Measurements from ENCODE around the gene SFT2D3.
A peak's percentile ranks its signal among the peaks of the same experiment; 100 is the strongest.

The SFT2D3 gene

DNA sequence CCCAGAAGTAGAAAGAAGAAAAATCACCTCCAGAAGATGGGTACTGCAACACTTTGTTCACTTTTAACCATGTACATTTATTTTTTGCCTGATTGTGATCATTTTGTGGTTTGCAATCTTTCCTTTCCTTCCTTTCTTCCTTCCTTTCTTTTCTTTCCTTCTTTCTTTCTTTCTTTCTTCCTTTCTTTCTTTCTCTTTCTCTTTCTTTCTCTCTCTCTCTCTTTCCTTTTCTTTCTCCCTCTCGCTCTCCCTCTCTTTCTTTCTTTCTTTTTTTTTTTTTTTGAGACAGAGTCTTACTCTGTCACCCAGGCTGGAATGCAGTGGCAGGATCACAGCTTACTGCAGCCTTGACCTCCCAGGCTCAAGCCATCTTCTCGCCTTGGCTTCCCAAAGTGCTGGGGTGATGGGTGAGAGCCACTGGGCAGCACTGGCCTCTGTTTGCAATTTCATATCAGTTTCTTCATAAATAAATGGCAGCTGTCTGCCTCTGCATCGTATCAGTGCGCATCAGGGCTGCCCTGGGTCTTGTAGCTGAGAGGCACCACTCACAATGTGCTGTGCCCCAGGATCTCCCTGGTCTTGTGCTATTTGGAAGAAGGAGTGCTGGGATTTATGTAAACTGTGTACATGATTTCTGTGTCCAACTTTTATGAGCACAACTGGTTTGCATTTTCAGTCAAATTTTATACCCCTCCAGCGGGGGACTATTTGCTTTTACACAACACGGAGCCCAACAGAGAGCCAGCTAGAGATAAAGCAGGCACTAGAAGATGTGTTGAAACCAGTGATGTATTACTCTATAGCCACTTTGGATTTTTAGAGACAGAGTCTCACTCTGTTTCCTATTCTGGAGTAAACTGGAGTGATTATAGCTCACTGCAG is 19.1 kb upstream of the SFT2D3 start:
- peak; percentile 12; the same call in 1 of the 2 replicates for TF ChIP-seq GATA2 (IDR thresholded peaks at IDR 0.05; ENCODE audit: low read depth, low read length)
- no peak for TF ChIP-seq GATA3 (IDR thresholded peaks at IDR 0.05; ENCODE audit: low read depth, low read length)

DNA sequence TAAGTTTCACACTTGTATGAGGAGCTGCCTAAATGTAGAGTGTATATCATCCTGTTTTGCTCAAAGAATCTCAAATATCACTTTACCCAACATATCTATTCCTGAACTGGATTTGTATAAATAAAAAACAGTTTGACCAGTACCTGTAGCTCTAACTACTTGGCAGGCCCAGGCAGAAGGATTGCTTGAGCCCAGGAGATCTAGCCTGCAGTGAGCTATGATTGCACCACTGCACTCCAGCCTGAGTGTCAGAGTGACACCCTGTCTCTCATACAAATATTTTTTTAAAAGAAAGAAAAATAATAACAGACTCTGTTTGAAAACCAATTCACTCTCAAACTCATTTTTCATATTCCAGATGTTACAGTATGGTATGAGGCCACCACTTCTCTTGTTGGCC is 18.2 kb upstream of the SFT2D3 start:
- TF ChIP-seq GATA2 (IDR thresholded peaks at IDR 0.05; ENCODE audit: low read depth, low read length) (no peak), GATA3 (IDR thresholded peaks at IDR 0.05; ENCODE audit: low read depth, low read length) (no peak)

DNA sequence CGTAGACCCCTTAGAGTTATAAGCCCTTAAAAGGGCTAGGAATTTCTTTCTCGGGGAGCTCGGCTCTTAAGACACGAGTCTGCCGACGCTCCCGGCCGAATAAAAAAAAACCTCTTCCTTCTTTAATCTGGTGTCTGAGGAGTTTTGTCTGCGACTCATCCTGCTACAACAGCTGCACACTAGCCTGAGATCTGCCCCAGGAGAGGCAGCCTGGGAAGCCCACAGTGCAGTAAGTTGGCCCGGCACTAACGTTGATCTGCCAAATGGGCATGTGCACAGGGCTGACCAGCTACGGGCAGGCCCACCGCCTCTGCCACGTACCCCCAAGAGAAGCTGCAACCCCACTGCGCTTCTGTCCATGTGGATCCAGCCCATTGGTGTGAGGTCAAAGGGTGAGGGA is 17.5 kb upstream of the SFT2D3 start:
- TF ChIP-seq GATA3 (IDR thresholded peaks at IDR 0.05; ENCODE audit: low read depth, low read length) (no peak), GATA2 (IDR thresholded peaks at IDR 0.05; ENCODE audit: low read depth, low read length) (no peak)

DNA sequence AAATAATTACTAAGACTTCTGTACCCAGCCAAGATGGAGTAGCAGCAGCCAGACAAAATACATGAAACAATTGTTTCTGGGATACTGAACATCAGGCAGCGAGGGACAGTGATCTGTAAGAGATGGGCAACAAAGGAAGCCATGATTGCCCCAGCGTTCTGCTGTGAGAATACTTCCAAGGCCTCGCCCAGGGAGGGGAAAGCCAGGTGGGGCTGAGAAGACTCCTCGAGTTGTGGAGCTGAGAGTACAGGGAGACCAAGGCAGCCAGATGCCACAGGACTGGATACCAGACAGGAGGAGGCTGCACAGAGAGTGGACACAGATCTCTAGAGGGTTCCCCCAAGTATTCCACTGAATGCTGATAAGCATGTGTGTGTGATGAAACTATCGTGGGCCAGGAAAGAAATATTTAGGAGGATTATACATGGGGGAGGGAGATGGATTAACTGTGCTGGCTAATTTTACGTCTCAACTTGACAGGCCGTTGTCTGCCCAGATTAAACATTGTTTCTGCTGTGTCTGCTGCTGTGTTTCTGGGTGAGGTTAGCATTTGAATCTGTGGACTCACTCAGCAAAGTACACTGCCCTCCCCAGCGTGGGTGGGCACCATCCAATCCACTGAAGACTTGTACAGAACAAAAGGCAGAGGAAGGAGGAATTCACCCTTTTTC is 15.8 kb upstream of the SFT2D3 start:
- TF ChIP-seq GATA3 (IDR thresholded peaks at IDR 0.05; ENCODE audit: low read depth, low read length) = no peak

DNA sequence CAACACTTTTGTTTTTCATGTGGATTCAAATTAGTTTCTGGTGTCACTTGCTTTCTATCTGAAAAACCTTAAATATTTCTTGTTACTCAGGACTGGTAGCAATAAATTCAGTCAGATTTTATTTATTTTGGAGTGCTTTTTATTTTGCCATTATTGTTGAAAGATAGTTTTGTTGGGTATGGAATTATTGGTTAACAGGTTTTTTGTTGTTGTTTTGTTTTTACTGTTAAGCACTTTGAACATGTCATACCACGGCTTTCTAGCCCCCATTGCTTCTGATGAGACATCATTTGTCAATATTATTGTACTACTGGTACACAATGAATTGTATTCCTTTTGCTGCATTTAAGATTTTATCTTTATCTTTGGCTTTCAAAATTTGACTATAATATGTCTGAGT is 12.9 kb upstream of the SFT2D3 start:
- TF ChIP-seq GATA2 (IDR thresholded peaks at IDR 0.05; ENCODE audit: low read depth, low read length) (no peak), GATA3 (IDR thresholded peaks at IDR 0.05; ENCODE audit: low read depth, low read length) (no peak)

DNA sequence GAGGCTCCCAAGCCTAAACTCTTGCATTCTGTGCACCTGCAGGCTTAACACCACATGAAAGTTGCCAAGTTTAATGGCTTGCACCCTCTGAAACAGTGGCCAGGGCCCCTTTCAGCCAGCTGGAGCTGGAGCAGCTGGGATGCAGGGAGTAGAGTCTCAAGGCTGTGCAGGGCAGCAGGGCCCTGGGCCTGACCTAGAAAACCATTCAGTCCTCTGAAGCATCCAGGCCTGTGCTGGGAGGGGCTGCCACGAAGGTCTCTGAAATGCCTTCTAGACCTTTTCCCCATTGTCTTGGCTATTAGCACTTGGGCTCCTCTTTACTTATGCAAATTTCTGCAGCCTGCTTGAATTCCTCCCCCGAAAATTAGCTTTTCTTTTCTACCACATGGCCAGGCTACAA is 10.6 kb upstream of the SFT2D3 start:
- no peak for TF ChIP-seq GATA3 (IDR thresholded peaks at IDR 0.05; ENCODE audit: low read depth, low read length)
- TF ChIP-seq GATA2 (IDR thresholded peaks at IDR 0.05; ENCODE audit: low read depth, low read length) = no peak

DNA sequence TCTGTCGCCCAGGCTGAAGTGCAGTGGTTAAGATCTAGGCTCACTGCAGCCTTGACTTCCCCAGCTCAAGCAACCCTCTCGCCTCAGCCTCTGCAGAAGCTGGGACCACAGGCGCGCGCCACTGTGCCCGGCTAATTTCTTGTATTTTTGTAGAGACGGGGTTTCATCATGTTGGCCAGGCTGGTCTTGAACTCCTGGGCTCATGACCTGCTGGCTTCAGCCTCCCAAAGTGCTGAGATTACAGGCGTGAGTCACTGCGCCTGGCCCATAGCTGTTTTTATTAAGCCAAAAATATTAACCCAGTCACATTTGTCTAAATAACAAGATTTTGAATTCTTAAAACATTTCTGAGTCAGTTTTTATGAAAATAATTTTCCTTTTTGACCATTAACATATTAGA is 6.3 kb upstream of the SFT2D3 start:
- TF ChIP-seq GATA3 (IDR thresholded peaks at IDR 0.05; ENCODE audit: low read depth, low read length) (no peak), GATA2 (IDR thresholded peaks at IDR 0.05; ENCODE audit: low read depth, low read length) (no peak)

DNA sequence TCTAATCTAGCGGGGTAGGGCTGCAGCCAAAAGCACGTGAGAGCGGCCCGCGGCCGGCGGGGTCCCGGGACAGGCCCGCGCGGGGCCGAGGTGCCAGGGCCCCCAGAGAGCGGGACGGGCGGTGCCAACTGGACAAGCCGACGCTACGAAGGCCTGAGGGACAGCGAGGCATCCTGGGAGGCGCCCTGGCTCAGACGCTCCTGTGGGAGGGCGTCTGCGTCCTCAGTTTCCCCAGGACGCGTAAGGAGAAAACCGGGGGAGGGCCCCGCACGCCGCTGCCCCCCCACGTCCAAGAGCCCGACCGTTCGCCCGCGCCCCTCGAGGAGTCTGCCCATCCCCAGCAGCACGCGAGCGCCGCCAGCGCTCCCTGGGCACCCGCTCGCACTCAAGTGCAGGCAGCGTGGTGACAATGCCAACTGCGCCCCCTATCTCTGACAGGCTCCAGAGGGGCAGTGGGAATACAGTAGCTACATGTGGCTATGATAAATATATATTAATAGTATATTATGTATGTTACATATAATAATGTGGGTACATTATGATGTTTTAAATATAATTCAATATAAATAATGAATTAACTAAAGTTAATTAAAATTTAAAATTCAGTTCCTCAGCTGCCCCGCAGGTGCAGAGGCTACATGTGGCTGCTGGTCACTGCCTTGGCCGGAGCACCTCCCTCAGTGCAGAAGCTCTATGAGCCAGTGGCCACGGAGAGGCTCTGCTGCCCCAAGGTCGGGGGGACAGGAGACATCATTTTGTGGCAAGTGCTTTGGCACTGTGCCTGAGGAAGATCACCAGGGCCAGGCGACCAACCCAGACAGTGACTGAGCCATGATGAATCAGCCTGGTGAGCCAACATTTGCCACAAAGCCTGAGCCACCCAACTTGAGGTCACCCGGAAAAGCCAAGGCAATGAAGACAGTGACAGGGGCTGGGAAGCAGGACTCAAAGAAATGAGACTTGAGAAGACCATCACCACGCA is 5.5 kb upstream of the SFT2D3 start:
- TF ChIP-seq GATA2 (IDR thresholded peaks at IDR 0.05; ENCODE audit: low read depth, low read length) (no peak), GATA3 (IDR thresholded peaks at IDR 0.05; ENCODE audit: low read depth, low read length) (no peak)

DNA sequence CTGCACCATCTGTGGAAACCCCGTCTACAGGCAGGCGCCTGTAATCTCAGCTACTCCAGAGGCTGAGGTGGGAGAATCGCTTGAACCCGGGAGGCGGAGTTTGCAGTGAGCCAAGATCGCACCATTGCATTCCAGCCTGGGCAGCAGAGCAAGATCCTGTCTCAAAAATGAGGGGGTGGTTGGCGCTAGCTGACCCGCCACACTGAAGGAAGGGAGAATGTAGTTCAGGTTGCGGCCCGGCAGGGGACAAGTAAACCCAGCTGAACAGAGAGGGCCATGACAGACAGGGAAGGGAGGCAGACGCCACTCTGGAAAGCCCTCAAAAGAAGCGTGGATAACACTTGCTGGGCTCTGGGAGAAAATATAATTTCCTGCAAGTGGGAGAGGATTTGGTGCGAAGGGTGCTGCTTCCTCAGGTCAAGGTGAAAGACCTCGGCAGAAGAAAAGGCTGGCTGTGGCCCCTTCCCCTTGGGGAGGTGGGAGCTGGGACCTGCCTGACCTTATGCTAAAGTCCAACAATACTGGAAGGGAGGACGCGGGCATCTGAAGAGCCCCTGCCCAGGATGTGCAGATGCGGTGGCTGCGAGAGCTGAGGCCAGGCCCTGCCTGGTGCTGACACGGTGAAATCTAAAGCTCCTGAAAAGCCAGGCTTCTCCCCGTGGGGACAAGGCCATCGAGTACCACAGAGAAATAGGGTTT is 3.7 kb upstream of the SFT2D3 start:
- TF ChIP-seq GATA2 (IDR thresholded peaks at IDR 0.05; ENCODE audit: low read depth, low read length) = no peak

DNA sequence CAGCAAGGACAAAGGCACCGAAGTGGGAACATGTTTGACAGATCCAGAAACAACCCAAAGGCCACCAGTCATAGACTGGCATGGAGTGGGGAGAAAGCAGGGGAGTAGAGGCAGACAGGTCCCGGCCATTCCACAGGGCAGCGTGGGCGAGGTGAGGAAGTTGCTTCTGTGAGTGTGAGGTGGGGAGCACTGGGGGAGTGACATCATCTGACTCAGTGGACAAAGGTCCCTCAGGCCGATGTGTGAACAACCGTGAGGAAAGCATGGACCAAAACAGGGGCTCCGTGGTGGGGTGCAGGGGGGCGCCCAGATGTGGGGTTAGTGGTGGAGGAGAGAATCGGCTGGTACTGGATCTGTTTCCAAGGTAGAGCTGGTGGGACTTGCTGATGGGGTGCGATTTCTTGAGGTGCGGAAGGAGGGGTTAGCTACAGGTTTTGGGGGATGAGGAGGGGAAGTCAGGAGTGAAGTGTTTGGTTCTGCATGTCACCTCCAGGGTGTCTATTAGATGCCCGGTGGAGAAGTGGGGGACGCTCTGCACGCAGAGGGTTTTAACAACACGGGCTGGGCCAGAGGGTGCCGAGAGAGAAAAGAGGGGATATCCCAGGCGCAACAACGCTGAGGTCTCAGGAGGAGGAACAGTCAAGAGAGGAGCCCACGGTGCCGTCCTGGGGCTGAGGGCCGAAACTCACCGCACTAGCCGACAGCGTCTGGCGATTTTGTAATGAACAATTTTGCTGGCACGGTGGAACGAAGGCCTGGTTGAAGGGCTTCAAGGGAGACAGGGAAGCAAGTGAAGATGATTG is 2.5 kb upstream of the SFT2D3 start:
- no peak for TF ChIP-seq GATA3 (IDR thresholded peaks at IDR 0.05; ENCODE audit: low read depth, low read length)
- TF ChIP-seq GATA2 (IDR thresholded peaks at IDR 0.05; ENCODE audit: low read depth, low read length) = no peak

DNA sequence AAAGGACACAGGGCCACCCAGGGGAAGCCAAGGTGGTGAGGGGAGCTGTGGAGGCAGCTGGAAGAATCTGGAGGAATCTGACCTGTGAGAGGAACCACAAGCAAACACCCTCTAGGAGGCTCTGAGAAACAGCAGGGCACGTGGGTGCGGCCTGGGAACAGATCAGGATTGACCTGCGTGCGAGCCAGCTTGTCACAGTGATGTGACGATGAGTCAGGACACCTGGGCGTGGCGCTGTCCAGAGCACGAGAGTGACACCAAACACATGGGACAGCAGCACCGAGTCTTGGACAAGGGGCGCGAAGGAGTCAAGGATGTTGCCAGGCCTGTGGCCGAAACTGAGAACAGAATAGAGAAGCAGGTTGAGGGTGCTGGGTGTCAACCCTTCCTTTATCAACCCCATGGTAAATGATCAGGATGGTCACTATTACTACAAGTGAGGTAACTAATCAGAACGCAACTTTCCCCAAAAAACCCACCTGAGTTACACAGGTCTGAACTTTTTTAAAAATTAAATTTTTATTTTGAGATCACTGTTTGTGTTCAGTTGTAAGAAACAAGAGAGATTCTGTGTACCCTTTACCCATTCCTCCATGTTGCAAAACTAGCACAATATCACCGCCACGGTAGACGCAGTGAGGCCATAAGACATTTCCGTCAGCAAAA is 637 bp upstream of the SFT2D3 start:
- TF ChIP-seq GATA3 (IDR thresholded peaks at IDR 0.05; ENCODE audit: low read depth, low read length) (no peak), GATA2 (IDR thresholded peaks at IDR 0.05; ENCODE audit: low read depth, low read length) (no peak)

DNA sequence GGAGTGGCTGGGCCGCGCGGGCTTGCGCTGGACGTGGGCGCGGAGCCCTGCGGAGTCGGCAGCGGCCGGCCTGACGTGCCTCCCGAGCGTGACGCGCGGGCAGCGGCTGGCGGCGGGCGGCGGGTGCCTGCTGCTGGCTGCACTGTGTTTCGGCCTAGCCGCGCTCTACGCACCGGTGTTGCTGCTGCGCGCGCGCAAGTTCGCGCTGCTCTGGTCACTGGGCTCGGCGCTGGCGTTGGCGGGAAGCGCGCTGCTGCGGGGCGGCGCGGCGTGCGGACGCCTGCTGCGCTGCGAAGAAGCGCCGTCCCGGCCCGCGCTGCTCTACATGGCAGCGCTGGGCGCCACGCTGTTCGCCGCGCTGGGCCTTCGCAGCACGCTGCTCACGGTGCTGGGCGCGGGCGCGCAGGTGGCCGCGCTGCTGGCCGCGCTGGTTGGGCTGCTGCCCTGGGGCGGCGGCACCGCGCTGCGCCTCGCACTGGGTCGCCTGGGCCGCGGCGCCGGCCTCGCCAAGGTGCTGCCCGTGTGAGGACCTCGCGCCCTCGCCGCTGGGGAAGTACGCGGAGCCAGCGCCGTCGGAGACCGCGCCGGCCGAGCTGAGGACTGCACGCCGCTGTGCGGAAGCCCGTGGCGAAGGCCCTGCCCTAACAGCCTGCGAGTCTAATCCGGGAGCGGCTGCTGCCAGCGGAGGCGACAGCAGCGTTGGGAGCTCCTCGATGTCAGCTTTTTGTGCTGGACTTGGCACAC is 526 bp downstream of the SFT2D3 start:
- TF ChIP-seq GATA2 (IDR thresholded peaks at IDR 0.05; ENCODE audit: low read depth, low read length) = no peak
- no peak for TF ChIP-seq GATA3 (IDR thresholded peaks at IDR 0.05; ENCODE audit: low read depth, low read length)
